Stimulated activated CD4-positive, alpha-beta T cell treated with anti-CD3 and anti-CD28 coated beads, Interleukin-1b, Interleukin-23, amount 100 ng/mL, for 24 hours (primary cell): ENCODE results near the gene CAPZB.

Experiments
- DNase-seq, 4 experiments: peaks; one replicate each; pipeline ENCODE4 v3.0.0-alpha.2; 2020; ENCODE audit warnings: low read depth in 4 of 4, low spot score in 1 of 4

The CAPZB gene

GRCh38 chr1:19430121-19431068 is 54.9 kb downstream of the CAPZB start:
- DNase-seq: no peak

GRCh38 chr1:19429611-19430010 is 55.7 kb downstream of the CAPZB start:
- no peak for DNase-seq

DNA sequence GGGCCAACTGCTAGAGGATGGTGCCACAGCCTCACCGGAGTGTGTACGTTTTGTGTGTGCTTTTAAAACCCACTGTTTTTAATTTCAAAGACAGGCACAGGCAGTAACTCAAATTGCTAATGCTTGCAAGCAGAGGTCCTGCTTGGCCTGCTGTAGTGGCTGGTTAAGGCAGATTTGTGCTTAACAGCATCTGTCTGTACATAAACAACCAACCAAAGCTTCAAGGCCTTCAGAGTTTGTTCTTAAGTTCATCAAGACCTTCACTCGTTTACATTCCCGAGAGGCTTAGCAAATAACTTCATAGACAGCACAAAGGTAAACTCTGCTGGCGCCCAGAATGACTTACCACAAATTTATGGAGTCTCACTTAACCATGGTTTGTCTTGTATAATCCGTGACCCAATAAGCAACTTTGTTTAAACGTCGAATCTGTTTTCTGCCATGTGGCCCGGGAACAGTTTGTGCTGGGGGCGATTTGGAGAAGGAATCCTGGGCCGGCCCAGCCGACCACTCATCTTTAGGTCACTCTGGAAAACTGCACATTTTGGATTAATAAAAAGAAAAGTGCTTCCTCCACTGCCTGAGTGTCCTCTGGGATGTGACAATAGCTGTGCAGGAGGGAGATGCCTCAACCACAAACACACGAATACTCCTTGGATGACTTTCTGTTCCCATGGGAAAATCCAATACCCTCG is 58.1 kb downstream of the CAPZB start:
- DNase-seq: no peak

DNA sequence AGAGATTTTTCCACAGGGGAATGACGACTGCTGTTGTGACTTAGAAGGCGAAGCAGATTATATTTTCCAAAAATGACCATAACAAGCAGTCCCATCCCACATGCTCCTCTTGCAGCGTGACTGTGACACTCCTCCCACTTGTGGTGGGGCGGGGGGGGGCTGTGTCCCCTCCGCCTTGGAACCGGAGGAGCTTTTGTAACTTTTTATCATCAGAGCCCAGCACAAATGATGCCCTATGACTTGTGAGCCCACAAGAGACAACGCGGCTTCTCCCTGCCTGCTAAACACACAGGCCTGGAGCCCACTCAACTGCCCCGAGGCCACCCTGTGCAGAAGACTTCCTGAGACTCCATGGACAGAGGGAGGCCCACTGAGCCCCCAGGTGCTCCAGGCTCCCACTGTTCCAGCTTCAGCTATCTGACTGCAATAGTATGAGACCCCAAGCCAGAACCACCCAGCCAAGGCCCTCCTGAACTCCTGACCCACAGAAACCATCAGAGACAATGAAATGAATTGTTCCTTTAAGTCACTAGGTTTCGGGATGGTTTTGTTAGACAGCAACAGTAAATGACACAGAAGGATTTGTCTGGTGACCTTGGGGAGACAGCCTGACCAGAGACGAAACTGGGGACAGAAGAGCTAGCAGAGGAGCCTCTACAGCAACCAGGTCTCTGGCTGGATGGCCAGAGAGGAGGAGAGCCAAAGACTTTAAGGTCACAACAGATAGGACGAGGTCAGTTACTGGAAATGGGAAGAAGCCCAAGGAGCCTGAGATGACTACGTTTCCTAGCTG is 58.8 kb downstream of the CAPZB start:
- DNase-seq: no peak

DNA sequence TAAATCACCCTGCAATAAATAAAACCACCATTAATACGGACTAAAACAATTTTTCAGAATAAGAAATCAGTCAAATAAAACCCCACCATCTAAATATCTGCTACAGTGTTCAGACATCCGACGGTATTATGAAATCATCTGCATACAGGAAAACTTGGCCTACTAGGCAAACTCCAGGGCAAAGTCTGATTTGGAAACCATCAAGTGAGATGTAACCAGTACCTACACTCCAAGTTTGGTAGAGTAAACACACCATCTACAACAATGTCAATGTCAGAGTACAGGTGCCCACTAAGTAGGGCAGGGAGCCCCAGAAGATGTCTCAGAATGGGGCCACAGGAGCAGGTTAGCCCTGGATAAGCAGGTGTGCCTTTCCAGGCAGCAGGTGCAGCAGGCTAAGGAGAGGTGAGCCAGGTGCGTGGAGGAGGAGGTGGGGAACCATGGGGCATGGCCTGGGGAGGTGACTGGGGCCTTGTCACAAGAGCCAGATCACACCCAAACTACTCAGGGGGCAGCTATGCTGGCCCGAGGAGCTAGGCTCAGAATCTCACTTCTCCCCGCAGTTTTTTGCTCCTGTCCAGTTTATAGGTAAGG is 59.6 kb downstream of the CAPZB start:
- DNase-seq: no peak

DNA sequence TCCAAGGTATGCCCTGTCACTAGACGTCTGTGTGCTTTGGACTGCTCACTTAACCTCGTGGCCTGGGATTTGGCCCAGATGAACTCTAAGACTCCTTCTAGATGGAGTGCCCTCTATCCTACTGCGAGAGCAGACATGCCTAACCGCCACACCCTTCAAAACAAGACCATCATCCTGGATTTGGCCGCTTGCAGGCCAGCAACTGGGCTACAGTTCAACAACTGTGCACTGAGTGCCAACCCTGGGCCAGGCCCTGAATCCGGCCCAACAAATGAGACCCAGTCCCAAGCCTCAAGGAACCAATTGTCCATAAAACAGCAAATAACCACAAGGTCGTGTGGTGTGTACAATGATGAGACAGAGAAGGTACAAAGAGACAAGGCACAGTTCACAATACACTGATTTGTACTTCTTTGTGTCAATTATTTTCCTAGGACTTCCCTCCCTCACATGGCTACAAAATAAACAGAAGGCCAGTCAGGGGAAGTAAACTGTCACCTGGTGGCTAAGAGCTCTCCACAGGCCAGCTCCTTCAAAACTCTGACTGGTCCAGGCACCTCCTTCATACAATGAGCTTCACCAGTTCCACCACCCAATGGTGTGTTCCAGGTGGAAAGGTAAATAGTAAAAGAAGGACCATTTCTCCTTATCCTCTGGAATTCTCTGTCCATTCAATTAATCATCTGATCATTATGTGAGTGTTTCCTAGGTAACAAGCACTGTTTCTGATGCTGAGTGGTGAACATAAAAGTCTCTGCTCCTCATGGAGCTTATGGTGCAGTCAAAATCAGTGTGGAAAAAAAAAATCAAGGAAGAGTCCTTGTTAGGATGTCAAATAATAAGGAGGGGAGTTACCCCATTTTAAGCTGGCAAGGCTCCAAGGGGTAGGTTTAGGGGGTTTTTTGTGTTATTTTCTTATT is 60.4 kb downstream of the CAPZB start:
- no peak for DNase-seq

- no peak for DNase-seq
Measured at GRCh38 chr1:19423130-19423529, 62.2 kb downstream of the CAPZB start.

GRCh38 chr1:19421365-19421764 is 64.0 kb downstream of the CAPZB start:
- no peak for DNase-seq

- no peak for DNase-seq
Measured at GRCh38 chr1:19420606-19421005, 64.7 kb downstream of the CAPZB start.

DNA sequence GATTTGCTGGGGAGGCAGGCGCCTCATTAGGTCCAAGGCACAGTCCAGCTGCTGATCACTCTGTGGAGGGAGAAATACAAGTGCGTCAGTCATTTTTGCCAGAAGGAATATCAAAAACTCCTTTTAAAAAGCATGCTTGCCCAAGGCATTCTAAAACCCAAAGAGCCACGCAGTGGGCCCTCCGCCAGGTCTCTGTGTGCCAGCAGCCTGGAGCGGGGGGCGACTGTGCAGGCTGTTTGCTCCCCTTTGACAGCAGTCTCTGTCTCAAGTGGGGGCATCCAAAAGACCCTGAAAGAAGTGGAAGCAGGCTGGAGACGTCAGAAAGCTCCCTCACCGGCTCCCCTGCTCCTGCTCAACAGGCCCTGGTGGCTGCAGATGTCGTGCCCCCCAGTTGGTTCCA is 65.6 kb downstream of the CAPZB start:
- no peak for DNase-seq

GRCh38 chr1:19418503-19418971 is 66.8 kb downstream of the CAPZB start:
- no peak for DNase-seq

DNA sequence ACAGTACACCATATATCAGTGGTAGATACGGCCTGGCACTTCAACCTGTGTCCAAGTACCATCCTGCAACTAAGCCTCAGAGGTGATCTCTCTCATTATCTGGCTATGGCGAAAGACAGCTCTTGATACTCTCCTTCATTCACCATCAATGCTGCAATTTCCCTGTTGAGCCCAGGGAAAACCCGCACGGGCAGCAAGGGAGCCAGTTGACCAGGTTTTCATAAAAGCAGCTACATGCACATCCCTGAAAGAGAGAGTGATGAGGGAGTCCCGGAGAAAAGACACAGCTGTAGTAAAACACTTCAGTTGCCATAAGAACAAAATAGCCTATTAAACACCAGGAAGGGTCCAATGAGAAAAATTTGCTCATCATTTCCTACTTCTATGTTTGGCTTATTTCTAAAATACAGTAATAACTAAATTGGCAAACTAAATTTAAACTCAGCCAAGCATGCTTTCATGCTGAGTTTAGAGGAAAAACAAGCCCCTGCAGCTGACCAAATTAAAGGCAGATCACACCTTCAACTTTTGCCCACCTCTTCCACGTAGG is 68.3 kb downstream of the CAPZB start:
- no peak for DNase-seq

- no peak for DNase-seq
Measured at GRCh38 chr1:19416145-19416544, 69.2 kb downstream of the CAPZB start.

DNA sequence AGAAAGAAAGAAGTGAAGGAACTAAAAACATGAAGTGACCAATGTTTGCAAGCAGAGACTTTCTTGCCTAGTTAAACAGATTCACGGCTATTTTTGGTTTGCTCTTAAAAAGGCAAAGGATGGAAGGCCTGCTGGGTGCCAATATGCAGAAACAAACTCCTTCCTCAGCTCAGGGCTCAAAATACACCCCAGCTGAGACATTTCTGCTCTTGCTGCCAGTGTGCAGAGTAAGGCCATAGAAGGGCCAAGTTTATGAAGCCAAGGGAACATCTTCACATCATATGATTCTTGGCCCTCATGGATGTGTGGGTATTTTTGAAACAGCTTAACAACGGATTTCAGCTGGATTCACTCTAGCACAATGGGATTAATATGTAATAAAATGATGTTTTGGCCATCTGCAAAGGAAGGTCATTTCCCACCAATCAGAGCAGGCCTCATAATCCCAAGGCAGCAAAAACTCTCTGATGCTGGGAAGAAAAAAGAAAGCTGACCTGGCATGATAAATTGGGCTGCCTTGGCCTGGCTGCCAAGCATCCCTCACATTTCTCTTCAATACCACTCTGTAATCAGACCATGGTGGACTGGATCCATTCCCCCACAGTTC is 70.7 kb downstream of the CAPZB start:
- no peak for DNase-seq

- no peak for DNase-seq
Measured at GRCh38 chr1:19413999-19414398, 71.3 kb downstream of the CAPZB start.

- no peak for DNase-seq
Measured at GRCh38 chr1:19412654-19413053, 72.7 kb downstream of the CAPZB start.

DNA sequence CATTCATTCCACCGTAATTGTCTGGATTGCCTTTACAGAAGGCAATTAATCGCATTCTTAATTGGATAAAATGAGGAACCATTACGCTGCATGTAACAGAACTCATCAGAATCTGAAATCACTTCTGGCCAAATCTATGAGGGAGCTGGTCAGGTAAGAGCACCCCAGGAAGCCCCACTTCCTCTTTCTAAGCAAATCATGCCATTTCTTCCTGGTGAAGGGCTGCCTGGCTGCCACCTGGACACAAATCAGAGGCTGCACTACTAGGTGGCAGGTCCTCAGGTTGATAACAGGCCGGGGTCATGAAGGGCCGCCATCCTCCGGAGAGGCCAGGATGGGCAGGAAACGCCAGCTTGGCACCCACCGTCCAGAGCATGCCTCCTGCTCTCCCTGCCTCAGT is 73.7 kb downstream of the CAPZB start:
- DNase-seq: no peak

- DNase-seq: no peak
Measured at GRCh38 chr1:19410393-19410792, 74.9 kb downstream of the CAPZB start.
